HG02623 (cell line): ENCODE measurements around the gene IFT122.

ENCODE experiments used
- ATAC-seq: cut with Tn5 transposase; IDR thresholded peaks from one replicate; pipeline ENCODE4 v1.9.1; 2021; ENCODE audit warnings: moderate library complexity; ENCODE audit not compliant: unreplicated experiment

The IFT122 gene

DNA sequence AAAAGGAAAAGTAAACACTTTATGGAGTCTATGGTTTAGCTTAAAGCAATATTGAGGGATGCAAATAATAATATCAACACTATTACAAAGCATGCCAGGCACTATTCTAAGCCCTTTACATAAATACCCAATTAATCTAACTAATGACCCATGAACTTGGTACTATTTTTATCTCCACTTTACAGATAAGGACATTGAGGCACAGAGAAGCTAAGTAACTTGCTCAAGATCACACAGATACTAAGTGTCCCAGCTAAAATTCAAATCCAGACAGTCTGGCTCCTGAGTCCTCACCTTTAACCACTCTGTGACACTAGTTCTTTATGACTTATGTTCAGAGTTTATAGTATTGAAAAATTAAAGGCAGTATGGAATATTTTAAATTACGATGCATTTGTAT, 5.9 kb upstream of the IFT122 start:
- no peak for ATAC-seq

DNA sequence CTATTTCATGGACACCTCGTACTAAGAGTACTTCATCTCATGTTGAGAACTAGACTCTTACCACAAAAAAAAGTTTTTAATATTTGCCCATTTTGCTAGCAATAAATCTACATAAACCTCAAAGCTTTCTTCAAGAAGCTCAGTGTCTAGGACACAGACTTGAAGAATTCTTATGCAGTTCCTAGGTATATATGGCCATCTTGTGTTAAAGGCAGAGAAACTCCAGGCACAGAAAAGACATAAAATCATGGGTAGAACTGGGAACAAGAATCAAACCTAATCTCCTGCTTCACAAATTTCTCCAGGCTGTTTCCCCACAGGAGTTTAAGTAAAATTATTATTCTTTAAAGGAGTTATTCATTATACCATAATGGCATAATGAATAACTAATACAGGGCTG, 4.7 kb upstream of the IFT122 start:
- no peak for ATAC-seq

DNA sequence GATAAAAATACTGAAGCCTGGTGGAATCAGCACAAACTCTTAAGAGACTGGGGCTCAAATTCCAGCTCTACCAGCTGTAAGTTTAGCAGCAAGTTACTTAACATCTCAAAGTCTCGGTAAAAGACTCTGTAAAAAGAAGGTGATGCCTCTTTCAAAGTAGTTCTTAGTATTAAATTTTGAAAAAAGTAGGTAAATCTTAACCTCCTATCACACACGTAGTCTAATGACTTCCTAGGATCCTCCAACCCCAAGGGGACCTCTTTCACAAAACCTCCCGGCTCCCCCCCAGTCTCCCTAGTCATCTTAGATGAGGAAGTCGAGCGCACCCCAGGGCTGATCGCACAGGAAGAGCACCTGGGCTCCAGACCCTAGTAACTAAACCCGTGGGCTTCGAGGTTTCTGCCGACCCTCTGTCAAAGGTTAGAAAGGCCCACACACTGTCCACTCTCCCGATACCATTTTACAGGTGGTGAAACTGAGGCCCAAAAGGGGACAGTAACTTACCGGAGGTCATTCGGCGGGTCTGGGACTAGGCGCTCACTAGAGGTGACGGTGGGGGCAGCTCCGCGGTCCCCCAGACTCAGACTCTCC, 703 bp upstream of the IFT122 start:
- ATAC-seq: peak; percentile 6

DNA sequence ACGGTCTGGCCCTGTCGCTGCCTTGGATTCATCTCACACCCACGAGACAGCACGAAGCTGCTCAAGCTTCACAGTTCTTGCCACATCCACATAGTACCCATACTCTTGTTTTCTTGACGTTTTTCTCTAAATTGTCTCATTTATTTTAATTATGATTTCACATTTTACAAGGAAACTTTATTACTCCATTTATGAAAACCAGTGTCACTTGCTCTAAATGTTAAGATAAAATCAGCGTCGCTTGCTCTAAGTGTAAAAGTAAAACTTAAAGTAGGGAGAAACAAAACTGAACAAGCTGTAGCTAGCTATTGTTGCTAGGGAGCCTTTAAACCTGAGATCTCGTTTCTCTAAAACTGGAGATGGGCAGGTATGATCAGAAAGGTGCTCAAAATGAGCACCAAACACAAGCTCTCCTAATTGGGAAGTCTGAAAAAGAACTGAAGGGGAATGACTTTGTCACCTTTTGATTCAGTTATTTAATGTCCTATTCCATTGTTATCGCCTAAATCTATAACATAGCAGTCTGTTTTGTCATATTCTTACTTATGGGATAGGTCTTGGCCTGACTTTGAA, 680 bp downstream of the IFT122 start:
- ATAC-seq: no peak

DNA sequence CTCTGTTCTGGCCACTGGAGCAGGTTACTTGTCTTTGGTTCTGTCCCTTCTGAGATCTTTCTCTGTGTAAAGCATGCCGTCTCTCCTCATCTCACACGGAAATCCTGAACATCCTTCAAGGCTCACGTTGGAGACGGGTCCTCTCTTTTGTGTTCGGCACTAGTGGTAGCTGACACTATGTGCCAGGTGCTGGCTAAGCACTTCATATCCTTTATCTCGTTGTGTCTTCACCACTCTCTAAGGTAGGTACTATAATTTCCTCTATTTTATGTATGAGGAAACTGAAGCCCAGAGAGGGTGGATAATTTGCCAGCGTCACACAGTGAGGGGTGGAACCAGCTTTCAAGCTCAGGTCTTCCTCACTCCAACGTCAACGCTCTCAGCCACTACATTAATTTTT, 1.2 kb downstream of the IFT122 start:
- no peak for ATAC-seq

DNA sequence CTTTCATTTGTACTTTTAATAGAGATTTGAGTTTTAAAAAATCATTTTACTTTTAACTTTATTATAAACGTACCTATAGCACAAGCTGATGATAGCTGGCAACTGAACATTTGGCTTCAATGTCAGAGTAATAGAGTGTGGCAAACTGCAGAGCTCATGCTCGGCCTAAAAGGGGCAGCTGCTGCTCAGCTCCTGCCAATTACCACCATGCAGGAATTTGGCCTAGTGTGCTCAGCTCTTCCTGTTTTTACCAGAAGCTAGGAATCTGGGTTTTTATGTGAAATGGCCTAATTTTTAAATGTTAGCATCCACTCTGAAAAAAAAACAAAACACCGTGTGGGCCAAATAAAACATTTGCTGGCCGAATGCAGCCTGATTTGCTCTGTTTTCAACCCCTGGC, 1.8 kb downstream of the IFT122 start:
- no peak for ATAC-seq

DNA sequence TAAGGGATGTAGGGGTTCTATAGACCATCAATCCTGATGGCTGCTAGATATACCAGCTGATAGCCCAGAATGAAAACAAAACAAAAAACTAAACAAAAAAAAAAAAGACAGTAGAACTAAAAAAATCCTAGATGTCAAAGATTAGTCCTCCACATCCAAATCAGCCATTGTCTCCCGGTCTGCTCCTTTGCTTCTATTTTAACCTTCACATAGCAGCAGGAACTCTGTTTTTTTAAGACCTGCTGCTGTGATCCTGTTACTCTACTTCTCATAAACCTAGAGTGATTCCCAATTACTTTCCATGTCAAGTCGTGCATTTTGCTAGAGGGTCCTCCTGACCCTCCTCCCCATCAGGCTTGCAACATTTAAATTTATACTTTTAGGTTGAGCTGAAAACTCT, 2.5 kb downstream of the IFT122 start:
- no peak for ATAC-seq

DNA sequence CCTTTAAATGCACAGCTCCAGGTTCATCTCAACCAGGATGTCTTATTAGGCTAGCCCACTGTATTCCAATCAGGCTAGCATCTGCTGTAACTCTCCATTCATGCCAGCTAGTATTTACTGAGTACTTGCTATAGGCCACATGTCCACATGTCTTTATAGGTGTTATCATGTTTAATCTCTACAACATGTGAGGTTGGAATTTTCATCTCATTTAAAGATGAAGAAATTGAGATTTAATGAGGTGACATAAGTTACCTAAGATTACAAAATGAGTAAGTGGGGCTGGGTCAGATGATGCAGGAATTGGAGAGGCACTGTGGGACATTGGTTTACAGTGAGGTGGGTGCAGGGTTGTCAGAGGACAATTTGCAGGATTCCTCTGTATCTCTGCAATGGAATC, 2.9 kb downstream of the IFT122 start:
- no peak for ATAC-seq

DNA sequence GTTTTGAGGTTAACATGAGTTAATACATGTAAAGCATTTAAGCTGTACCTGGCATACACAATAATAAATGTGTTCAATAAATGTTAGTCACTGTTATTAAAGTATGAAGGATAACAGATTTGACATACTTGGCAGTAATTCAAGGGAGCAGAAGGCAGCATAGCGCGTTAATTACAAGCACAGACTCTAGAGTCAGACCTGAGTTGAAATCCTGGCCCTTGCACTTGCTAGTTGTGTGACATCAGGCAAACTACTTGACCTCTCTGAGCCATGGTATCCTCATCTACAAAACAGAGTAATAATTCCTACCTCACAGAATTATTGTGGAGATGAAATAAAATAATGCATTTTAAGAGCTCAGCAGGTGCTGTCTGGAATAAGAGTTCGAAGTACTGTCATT, 5.4 kb downstream of the IFT122 start:
- ATAC-seq: no peak

DNA sequence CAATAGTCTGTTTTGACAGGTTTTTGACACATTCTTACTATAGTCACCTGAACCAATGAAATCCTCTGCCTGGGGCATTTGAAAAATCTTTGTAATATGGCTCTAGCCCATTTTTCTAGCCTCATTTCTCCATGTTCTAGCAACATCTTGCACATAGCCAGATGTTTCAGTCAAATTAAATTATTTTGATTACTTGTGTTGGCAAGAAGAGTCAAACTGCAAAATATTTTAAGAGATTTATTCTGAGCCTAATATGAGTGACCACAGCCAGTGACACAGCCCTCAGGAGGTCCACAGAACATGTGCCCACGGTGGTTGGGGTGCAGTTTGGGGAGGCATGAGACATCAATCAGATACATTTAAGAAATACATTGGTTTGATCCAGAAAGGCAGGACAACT, 6.9 kb downstream of the IFT122 start:
- ATAC-seq: no peak

DNA sequence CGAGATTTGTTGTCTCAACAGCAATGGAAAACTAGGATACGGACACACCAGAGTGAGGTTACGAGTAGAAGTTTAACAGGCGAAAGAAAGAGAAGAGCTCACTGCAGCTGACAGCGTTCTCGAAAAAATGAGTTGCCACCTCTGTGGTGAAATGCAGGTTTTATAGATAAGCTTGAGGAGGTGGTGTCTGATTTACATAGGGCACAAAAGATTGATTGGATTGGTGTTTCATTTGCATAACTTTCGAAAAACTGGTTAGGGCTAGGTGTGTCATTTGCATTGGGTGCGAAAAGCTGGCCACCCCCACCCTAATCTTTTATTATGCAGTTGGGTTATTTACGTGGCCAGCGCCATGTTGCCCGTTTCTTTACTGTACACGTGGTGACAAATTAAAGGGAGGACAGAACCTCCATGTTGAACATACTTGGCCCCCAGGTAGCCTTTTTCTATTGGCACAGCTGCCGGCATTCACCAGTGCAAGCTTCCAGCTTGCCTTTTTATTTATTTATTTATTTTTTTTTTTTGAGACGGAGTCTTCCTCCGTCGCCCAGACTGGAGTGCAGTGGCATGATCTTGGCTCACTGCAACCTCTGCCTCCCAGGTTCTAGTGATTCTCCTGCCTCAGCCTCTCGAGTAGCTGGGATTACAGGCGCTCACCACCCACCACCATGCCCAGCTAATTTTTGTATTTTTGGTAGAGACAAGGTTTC, 8.3 kb downstream of the IFT122 start:
- no peak for ATAC-seq

DNA sequence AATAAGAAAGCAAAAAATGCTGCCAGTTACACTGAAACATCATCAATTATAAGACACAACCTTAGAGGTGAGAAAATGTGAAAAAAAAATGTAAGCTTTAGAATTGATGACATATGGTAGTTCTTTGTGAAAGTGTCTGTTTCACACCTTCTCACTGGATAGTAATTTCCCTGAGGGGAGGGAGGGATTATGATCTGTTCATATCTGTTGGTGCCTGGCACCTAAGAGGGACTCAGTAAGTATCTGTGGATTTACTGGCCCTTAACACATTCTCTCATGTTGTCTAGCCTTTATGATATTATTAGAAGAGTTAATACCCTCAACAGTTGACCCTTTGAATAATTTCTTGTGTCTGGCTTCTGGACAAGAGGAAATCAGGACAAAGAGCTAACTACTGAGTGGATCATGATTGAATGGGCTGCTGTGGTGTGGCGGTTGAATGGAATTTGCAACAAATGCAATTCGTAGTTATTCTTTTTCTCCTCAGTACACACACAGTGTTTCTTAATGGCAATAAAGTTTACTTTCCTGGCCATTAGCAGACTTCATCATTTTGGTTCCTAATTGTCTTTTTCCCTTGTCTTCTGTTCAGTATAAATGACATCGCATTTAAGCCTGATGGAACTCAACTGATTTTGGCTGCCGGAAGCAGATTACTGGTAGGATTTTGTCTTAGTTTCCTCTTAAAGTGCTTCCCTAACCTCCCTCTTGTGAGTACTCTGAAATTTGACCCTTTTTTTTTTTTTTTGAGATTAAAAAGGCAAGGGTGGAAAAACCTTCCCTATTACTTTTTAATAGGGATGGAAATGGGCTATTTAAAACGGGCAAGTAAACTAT, 9.5 kb downstream of the IFT122 start:
- no peak for ATAC-seq

DNA sequence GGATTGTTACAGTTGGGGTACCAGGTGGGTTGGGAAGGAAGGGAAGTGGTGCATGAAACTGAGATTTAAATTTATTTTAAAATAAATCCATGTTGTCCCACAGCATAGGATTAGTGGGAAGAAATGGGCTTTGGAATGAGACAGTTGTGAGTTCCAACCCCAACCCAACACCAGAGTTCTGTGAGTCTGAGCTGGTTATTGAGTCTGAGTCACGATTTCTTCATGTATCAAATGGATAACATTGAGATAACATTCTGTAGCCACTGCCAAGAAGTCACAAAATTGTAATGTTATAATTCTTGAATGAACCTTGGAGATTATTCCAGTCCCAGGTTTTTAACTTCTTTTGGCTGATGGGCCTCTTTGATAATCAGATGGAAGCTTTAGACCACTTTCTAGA, 13.7 kb downstream of the IFT122 start:
- no peak for ATAC-seq

DNA sequence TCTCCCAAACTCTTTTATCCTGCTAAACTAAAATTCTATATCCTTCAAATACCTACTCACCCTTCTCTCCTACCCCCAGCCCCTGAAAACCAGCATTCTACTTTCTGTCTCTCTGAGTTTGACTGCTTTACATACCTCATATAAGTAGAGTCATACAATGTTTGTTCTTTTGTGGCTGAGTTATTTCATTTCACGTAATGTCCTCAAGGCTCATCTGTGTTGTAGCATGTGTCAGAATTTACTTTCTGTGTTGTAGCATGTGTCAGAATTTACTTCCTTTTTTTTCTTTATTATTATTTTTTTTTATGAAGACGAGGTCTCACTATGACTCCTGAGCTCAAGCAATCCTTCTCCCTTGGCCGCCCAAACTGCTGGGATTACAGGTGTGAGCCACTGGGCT, 20.1 kb downstream of the IFT122 start:
- ATAC-seq: no peak

DNA sequence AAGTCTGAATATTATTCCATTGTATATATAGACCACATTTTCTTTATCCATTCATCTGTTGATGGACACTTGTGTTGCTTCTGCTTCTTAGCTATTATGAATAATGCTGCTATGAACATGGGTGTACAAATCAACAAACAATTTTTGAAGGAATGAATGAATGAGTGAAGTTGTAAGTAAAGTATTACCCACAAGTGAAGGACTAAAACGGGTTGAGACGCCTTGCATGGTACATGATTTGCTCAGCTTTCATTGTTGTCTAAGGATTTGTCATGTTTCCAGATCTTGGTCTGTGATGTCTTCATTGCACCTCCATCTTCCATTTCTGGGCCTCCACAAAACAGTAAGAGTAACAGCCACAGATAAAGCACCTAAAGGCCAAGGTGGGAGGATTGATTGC, 20.5 kb downstream of the IFT122 start:
- no peak for ATAC-seq

DNA sequence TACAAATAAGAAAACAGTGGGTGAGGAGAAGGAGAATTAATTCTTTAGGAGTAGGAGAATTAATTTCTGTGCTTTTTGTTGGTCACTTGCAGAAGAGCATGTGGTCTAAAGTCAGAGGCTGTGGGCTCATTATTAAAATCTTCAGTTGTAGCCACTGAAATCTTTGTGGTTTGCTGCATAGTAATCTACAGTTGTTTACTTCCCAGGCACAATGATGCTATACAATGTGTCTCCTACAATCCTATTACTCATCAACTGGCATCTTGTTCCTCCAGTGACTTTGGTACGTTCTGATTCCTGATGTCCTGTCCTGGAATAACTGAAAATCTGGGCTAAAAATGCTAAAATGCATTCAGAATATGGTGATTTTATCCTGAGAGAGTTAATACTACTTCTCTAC, 21.0 kb downstream of the IFT122 start:
- ATAC-seq: no peak

DNA sequence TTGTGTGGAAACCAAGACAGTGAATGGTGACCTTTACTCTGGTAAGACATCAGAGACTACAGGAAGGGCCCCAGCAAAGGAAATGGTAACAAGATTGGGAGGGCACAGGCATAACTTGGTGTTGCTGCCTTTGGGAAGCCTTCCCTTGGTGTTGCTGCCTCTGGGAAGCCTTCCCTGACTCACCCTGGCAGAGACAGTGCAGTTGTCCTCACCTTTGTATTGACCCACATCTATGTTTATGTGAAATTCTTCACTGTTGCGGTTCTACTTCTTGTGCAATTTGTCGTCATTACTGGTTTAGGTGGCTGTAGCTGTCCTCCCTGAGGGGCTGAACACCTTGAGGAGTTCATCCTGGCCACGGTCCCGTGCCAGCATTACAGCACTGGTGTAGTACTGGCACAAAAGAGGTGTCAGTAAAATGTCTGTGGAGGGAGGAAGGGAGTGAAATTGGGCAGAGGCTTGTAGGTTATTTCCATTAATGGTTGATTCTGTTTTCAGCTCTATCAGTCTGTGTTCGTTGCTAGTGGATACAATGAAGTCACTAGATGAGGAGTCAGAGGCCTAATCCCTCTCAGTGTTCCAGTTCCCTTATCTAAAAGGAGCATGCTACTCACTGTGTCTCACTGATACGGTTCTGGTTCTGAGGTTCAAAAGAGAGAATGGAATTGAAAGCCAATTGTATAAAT, 21.6 kb downstream of the IFT122 start:
- no peak for ATAC-seq

DNA sequence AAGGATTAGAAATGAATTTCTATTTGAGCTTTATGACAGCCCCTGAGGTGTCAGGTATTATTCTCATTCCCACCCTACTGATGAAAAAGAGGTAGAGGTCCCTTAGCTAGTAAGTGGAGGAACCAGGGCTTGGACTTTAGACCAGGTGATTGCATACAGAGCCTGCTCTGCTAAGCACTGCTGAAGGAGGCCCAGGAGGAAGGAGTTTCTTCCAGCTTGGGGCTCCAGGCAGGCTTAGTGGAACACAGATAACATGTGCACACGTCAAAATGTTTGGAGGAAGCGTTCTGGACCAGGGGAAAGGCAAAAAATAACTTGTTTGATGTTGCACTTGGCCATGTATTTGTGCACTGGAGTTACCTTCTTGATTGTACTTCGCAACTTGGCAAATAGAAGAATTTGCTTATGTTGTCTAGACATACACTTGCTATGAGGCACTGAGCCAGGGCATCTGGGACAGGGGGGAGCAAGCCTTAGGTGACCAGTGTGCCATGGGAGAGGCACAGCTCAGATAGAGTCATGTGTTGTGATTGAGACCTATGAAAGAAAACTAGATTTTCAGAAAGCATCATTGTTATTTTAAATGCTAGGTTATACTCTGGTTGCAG, 22.4 kb downstream of the IFT122 start:
- no peak for ATAC-seq

DNA sequence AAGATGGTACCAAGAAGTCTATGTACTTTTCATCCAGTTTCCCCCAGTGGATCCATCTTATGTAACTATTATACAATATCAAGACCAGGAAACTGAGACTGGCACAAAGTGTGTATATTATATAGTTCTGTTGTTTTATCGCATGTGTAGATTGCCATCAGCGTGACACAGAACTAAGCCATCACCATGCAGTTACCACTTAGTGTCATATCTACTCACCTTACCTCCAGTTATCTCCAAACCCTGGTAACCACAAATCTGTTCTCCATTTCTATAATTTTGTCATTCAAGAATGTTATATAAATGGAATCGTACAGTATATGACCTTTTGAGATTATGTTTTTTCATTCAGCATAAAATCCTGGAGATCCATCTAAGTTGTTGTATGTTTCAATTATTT, 23.1 kb downstream of the IFT122 start:
- no peak for ATAC-seq

DNA sequence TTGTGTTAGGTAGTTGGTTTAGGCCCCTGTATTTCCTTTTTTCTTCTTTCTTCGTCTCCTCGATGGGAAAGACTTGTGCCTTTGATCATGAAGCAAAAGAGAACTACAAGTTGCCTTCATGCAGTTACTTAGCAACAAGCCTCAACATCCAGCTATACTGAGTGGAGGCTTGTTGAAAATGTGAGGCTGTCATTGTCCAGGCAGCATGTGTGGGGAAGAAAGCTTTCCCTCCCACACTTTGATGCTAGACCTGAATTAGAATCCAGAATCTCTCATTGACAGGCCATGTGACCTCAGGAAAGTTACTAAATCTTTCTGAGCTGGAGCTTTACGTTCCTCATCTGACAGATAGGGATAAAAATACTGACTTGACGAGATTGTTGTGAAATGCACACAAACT, 23.7 kb downstream of the IFT122 start:
- no peak for ATAC-seq

DNA sequence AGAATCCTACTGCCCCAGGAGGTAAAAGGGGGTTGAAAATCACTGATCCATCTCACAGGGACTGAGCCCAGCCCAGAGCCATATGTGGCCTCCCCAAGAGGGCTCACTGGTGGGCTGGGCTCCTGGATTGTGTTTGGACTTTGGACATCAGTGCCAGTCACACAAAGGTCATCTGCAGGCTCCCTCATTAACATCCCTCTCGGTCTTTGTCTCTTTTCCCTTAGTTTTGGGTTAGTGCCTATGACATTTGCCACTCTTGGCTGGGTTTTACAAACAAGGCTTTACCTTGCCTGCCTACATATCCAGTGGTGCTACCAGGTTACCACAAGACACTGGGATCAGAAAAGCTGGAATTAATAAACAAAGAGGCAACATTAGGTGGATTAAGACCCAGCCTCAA, 27.9 kb downstream of the IFT122 start:
- no peak for ATAC-seq
